Measurements from ENCODE around the gene AANAT.

Gene AANAT

DNA sequence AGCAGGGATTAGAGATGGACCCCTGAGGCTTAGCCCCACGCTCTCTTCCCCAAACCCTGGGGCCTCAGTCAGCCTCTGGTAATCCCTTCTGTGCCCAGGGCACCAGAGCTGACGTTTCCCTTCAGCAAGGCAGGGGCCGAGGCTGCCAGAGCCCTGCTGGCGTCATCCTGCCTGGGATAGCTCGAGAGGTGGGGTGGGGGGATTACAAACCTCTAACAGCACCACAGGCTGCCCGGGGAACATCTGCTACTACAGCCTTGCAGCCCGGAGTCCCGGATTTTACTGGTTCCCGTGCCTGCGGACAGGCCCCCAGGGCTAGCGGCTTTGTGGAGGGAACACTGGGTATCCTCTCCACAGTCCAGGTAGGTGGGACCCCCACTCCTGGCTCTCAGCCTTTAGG lies at the start of gene AANAT:
TSS of gene AANAT (plus strand) at position 238 of the 400 bp plus-strand sequence. CDS start 1,144 bp downstream, outside the sequence.
- DNase-seq (ENCODE audit: low read depth in 2 of 2), result no peak

DNA sequence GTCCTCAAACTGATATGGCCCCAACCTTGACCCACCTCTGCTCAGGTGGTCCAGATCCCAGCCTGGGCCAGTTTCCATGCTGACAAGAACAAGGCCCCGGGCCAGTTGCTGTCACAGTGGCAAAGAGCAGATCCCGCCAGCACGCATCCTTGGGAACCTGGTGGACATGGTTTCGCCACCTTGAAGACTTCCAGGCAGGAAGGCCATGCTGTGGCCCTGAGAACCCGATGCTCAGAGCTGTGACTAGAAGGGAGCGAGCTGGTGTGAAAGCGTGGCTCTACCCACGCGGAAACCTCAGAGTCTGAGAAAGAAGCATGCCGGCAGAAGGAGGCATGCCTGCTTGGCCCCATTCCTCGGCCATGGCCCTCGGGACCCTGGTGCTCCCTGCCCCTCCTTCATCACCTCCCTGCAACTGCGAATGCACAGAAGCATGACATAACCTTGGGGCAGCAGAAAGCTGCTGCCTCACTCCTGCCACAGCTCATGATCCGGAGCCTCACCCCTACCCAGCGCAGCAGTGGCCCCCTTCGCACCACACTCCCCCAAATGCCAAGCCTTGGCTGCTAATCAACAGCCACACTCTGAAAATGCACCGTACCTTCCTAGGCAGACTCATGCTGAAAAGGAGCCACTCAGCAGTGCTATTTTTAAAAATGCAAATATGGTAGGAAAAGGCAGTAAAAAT lies 47.7 kb upstream of the AANAT start:
- no peak for DNase-seq (ENCODE audit: low read depth in 2 of 2)

DNA sequence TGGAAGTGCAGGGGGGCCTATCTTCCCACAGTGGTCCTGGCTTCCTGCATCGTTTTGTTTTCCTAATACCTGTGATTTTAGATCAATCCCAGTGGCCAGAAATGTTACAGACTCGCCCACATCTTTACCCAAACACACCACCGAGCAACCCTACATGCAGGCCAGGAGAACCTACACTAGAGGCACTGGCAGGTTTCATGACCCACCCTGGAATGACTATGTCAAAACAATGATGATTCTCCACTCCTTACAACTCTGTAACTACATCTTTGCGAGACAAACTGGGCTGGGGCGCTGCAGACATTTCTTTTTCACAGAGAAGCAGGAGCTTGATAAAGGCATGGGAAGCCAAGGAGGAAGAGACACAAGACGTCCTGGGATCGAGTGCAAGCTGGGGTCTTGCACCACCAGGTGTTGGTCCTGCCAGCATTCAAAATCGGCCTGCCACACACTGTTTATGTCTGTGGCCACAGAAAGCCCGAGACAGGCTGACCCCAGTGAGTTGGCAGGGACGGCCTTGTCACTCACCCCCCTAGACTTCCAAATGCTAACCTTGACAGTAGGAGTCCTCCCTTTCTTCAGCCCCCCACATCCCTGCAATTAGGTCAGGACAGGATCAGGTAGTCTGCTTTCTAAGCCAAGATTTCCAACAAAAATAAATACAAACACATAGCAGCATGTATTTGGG lies 46.9 kb upstream of the AANAT start:
- no peak for DNase-seq (ENCODE audit: low read depth in 2 of 2)

DNA sequence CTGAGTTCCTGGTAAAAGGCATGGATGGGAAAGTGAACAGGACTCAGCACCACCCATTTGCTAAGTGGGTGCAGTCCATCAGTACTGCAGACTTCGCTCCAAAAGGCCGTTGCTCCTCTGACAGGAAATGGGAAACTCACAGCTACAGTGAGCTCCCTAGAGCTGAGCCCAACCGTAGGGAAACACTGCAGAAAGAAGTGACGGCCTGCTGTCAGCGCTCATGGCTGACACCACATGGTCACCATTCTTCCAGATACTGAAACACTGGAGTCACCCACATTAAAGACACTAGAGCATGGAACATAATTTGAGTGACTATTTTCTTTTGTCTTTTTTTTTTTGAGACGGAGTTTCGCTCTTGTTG lies 46.4 kb upstream of the AANAT start:
- DNase-seq (ENCODE audit: low read depth in 2 of 2), result no peak

DNA sequence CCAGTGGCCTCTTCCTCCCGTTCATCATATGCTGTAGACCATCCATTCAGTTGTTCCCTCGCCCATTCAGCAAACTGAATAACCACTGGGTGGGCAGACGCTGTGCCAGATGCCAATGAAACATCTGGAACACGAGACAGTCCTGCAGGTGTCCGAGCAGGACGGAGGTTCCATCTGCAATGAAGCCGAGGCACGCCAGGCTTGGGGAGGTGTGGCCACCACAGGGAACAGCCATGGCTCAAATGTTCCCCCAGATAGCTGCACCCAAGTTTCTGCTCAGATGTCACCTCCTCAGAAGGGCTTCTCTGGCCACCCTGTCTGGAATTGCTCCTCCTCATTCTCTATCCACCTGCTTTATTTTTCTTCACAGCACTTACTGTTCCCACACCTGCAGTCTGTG lies 45.0 kb upstream of the AANAT start:
- no peak for DNase-seq (ENCODE audit: low read depth in 2 of 2)

DNA sequence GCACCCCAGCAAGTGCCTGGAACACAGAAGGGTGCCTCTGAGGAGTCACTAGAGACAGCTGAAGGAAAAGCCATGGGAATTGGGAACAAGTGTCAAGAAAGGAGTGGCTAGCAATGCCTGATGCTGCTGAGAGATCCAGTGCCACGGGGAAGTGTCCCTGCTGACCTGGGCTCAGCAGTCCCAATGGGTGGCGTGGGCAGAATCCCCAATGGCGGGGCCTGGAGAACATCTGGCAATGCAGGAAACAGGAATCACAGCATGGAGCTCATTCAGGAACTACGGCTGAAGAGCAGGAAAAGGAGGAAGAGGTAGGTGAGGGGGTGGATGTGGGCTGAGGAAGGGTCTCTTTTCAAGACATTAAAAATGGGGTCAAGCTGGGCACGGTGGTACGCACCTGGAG lies 44.5 kb upstream of the AANAT start:
- no peak for DNase-seq (ENCODE audit: low read depth in 2 of 2)

DNA sequence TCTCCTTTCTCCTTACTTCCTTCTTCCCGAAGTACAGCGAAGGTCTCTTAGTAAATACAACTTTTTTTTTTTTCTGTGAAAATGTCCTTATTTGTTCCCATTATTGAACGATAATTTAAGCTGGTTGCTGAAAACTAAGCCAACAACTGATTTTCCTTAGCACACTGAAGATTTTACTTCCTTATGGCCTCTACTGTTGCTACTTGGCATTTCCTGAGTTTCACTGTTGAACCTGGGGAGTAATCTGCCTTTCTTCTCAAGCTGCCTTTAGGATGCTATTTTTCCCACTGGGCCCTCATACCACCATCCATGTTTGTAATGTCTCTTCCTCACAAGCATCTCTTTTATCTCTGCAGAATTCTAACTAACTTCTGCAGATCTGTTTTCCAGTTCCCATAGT lies 40.5 kb upstream of the AANAT start:
- DNase-seq (ENCODE audit: low read depth in 2 of 2), result no peak

DNA sequence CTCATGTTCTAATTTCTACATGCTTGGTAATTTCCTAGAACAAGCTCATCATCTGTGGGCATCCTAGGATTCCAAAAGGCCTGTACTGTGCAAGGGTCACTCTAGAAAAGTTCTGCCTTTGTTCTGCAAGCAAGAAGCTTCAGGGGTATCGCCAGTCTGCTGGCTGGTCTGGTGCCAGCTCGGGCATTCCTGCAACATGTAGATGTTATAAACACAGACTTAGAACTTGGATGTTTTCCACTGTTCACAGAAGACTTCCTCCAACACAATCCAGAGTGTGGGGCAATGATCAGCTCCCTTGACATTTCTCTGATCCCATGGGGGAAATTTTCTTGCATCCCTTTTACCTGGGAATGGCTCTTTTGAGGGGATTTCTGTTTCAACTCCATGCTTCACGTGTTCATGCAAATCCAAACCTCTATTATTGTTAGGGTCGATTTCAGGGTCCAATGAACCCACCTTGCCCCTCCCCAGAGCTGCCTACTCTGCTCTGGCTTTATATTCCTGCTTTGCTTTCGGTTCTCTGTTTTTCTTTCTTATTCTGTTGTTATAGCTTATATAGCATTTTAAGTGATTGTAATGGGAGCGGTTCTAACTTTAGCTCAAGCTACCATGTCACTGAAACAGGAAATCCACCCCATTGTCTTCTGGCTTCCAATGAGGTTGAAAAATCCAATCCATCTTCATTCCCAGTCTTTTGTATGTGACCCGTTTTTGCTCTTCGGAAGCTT lies 39.7 kb upstream of the AANAT start:
- DNase-seq (ENCODE audit: low read depth in 2 of 2), result no peak

DNA sequence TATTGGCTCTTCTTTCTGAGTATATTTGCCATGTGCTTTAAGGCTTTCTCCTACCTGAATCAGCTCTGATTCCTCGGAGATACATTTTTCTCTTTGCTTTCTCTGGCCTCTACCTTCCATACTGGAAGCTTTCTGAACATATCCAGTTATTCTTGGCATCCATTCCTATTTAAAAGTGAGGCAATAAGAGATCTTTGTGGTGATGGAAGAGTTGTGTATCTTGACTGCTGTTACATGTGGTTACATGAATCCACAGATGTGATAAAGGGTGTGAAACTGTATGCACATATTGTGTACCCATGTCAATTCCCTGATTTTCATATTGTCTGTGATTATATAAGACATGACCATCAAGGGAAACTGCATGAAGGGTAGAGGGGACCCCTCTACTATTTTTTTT lies 38.9 kb upstream of the AANAT start:
- DNase-seq (ENCODE audit: low read depth in 2 of 2), result no peak

DNA sequence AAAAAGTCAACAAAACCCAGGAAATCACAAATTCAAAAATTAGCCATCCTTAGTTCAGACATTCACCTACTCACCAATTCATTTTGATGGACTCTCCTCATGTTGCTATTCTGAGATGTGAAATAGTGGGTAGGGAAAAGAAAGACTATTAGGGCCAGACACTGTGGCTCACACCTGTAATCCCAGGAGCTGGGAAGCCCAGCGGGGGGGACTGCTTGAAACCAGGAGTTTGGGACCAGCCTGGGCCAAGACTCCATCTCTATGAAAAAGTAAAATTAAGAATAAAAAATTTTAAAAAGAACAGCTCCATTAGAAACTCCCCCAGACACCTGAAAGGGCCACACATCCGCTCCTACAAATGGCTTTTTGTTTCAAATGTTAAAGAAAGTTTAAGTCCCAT lies 35.9 kb upstream of the AANAT start:
- no peak for DNase-seq (ENCODE audit: low read depth in 2 of 2)

DNA sequence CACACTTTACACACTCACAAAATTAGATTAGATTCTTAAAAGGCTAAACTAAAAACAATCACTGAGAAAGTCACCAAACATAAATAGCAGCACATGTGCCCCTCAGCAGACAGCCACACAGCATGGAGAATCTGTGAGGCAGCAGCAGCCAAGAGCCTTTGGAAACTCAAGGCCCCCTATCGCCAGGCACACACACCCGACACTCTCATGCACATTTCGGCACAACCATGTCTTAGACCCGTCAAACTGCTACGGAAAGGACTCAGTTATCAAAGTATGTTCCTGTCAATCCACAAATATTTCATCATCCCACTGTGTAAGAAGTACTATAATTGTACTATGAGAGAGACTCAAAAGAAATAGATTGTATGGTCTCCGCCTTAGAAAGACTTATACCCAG lies 35.4 kb upstream of the AANAT start:
- DNase-seq (ENCODE audit: low read depth in 2 of 2), result no peak

DNA sequence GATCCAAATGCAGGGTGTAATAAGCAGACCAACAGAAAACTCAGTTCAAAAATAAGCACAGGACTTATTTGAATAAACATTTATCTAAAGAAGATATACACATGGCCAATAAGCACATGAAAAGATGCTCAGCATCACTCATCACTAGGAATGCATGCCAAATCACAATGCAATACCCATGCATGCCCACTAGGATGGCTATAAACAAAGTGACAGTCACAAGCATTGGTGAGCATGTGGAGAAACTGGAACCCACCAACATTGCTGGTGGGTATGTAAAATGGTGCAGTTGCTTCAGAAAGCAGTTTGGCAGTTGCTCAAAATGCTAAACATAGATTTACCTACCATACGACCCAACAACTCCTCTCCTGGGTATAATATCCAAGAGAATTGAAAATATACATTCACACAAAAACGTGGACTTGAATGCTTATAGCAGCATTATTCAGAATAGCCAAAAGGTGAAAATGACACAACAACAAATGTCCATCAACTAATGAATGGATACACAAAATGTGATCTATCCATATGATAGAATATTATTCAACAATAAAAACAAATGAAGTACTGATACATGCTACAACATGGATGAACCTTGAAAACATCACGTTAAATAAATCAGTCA lies 34.6 kb upstream of the AANAT start:
- no peak for DNase-seq (ENCODE audit: low read depth in 2 of 2)

DNA sequence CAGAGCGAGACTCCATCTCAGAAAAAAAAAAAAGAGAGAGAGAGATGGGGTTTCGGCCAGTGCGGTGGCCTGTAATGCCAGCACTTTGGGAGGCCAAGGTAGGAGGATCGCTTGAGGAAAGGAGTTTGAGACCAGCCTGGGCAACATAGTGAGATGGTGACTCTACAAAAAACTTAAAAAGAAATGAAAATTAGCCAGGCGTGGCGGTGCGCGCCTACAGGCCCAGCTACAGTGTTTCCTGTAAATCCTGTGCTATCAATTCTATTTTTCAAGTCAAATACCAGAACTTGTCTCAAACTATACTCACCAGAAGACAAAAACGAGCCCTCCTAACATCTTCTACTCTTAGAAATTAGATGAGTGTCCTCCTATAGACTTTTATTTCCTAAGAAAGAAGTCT lies 33.7 kb upstream of the AANAT start:
- DNase-seq (ENCODE audit: low read depth in 2 of 2), result no peak

DNA sequence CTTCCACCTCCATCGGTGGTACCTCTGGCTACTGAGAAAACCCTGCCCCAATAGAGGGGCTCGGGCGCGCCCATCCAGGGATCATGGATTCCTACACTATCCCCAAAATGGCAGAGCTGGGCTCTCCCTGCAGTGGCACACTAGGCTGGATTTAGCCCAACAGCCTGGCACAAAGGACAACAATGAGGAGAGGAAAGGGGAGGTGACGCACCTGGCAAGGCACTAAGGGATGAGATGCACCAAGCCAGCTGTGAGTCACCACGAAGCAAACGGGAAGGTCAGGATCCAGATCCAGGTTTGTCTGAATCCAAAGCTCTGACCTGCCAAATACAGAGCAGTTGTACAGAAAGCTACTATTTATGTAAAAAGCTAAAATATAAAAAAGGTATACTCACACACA lies 32.5 kb upstream of the AANAT start:
- no peak for DNase-seq (ENCODE audit: low read depth in 2 of 2)

DNA sequence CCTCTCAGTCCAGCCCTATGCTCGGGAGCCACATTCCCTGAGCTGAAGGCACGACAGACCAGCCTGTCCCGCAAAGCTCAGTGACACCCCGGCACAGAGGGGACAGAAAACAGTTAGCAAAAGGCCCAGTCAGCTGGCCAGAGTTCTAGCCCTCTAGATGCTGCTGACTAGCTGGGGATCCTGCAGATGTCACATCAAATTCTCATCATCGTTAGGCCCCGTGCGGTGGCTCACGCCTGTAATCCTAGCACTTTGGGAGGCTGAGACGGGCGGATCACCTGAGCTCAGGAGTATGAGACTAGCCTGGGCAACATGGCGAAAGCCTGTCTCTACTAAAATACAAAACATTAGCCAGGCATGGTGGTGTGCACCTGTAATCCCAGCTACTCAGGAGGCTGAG lies 31.7 kb upstream of the AANAT start:
- DNase-seq (ENCODE audit: low read depth in 2 of 2), result no peak

DNA sequence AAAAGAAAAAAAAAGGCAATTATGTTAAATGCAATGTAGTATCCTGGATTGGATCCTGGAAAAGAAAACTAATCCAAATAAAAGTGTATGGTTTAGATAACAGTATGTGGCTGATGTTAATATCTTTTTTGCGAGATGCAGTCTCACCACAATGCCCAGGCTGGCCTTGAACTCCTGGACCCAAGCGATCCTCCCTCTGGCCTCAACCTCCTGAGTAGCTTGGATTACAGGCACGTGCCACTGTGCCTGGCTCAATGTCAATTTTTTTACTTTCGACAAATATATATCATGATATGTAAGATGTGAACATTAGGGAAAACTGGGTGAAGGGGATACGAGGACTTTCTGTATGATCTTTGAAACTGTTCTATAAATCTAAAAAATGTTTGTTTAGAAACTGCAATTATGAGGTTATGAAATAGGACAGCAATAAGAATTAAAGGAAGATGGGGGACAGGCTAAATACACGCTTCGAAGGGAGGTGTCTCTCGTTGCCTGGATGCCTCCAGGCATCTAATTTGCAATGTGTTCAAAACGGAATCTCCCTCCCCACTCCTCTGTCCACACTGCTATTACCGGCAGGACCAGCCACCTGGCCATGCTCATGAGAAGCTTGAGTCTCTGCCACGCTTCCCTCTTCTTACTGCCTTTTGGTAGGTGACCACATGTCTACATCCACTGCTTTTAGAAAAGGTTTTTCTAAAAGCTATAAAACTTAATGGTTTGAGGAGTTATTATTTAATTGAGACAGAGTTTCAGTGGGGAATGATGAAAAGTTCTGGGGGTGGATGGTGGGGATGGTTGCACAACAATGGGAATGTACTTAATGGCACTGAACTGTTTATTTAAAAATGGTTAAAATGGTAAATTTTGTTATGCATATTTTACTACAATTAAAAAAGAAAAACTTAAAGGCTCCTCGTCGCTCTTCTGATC lies 29.7 kb upstream of the AANAT start:
- no peak for DNase-seq (ENCODE audit: low read depth in 2 of 2)

DNA sequence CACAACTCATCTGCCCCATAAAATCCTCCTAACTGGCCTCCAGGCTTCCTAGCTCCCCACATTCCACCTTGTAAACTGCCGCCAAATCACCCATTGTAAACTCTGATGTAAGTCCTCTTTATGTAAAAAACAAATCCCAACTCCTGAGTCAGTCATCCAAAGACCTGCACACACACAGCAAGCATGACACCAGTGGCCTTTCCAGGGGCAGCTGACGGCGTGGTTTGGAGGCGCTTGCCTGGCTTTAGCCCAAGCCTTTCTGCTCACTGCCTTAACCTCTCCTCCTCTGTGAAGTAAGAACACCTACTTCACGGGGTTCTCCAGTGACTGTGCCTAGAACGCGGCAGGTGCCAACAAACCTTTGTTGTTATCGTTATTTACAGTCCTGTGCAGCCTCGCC lies 28.5 kb upstream of the AANAT start:
- no peak for DNase-seq (ENCODE audit: low read depth in 2 of 2)

DNA sequence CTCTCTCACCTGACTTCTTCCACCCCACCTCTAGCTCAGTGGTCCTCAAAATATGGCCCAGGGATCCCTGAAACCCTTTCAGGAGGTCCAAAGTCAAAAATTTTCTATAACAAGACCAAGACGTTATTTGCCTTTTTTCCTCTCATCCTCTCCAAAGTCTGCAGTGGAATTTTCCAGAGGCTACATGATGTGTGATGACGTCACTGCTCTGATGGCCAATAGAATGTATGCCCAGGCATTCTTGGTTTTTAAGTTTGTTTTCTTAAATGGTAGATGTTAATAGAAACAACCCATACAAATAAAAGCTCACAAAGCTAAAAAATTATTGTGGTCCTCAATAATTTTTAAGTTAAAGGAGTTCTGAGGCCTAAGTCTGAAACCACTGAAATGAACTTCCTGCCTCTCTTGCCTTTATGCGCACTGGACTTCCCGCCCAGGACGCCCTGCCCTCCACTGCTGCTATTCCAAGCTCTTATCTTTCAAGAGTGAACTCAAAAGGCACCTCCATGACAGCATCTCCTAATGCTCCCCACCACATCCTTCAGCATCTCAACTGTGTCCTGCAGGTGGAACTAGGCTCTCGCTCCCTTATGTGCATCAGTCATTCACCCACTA lies 28.0 kb upstream of the AANAT start:
- no peak for DNase-seq (ENCODE audit: low read depth in 2 of 2)

DNA sequence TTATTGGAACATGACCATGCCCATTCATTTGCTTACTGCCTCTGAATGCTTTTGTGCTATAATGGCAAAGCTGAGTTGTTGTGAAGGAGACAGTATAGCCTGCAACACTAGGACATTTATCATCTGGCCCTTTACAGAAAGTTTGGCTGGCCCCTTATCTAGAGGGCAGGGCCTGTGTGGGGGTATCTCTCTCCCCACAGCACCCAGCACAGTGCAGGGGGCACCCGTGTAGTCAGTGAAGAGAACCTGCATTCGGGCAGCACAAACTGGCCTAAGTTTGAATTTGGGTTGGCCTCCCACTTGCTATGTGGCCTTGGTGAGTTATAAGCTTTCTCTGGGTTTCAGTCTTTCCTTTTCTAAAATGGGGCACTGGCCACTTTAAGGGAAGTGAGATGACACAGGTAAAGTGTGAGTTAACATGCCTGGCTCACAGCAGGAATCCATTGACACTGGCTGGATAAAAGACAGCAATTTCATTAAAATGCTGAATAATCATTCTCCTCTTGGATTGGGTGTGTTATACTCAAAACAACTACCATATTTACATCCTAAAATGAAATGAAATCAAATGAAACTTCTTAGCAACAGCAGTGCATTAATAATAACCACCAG lies 26.5 kb upstream of the AANAT start:
- DNase-seq (ENCODE audit: low read depth in 2 of 2), result no peak

DNA sequence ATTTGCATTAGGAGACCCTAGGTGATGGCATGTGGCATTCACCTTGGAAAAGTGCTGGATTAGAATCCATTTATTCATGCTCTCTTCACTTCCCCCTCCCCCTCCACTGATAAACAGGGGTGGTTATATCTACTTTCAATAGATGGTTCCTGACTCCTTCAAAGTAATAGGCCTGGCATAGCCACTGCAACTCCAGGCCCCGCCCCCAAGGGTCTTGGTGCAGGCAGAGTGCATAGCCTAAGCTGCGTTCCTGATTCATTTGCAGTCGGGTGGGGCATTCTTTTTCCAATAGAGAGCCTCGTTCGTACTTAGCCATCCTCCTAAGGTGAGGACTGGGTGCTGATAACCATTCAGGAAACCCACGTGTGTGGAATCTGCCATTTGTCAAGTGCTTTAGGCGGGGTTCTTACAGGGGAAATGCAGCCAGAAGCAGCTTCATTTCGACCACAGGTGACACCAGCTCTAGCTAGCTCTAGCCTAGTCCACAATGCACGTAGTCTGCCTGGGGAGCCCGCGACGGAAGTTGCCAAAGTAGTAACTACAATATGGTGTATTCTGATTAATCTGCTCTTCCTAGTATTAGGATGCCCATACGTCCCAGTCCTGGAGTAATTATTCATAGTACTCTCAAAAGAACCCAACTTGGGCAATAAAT lies 25.6 kb upstream of the AANAT start:
- DNase-seq (ENCODE audit: low read depth in 2 of 2), result no peak
